HEK293 (cell line): ENCODE results near the gene RAP1GAP.

Source experiments
- CTCF ChIA-PET: fragments of 350-600 bp; formaldehyde crosslinking; extraction: SDS; loops from one replicate; lab custom pipeline; 2021; ENCODE audit warnings: antibody characterized with exemption; lab: Yijun Ruan, JAX
- POLR2A ChIA-PET: fragments of 300-600 bp; formaldehyde crosslinking; extraction: SDS; loops from one replicate; lab custom pipeline; 2020; ENCODE audit warnings: antibody characterized with exemption, inconsistent platforms; lab: Yijun Ruan, JAX
- H3K27ac ChIP-seq: fragments of 200-500 bp; sonication (Bioruptor generic); 2 replicates; pipeline ENCODE4 v1.5.1; 2014; ENCODE audit warnings: low read depth, low read length, control low read depth, inconsistent platforms; ENCODE audit errors: extremely low read depth
- H3K36me3 ChIP-seq, 2 experiments: fragments of 200-500 bp in 1 of 2; sonication (Bioruptor generic) in 1 of 2; 1 replicate in 1 of 2; 2 replicates in 1 of 2; pipeline ENCODE4 v1.5.1; 2014 to 2017; ENCODE audit warnings: inconsistent platforms in 2 of 2, low read length in 2 of 2; ENCODE audit not compliant: control insufficient read depth in 2 of 2, insufficient read depth in 1 of 2
- H3K4me1 ChIP-seq: fragments of 200-500 bp; sonication (Bioruptor generic); 2 replicates; pipeline ENCODE4 v1.5.1; 2014; ENCODE audit warnings: mild to moderate bottlenecking, low read length, inconsistent platforms; ENCODE audit not compliant: control insufficient read depth, insufficient read depth
- H3K4me3 ChIP-seq: 2 replicates; pipeline ENCODE4 v1.5.1; 2011; ENCODE audit warnings: low read depth, mild to moderate bottlenecking, control low read depth, low read length, moderate library complexity
- H3K9me3 ChIP-seq: fragments of 200-500 bp; sonication (Bioruptor generic); 2 replicates; pipeline ENCODE4 v1.5.1; 2014; ENCODE audit warnings: low read depth, low read length, inconsistent platforms; ENCODE audit not compliant: control insufficient read depth, insufficient read depth
- HOXA7 ChIP-seq: sonication (generic); formaldehyde crosslinking; IDR thresholded peaks from 2 replicates; pipeline ENCODE4 v1.8.1; 2022; ENCODE audit warnings: missing genetic modification reagents, borderline replicate concordance
- SCRT2 ChIP-seq: fragments of 450-650 bp; formaldehyde crosslinking; IDR thresholded peaks from 2 replicates; pipeline ENCODE4 v1.5.1; 2016; ENCODE audit warnings: missing biosample characterization, missing genetic modification characterization
- ZFP37 ChIP-seq: fragments of 450-650 bp; formaldehyde crosslinking; IDR thresholded peaks from 2 replicates; pipeline ENCODE4 v1.5.1; 2016; ENCODE audit warnings: missing biosample characterization, missing genetic modification characterization
- ZNF140 ChIP-seq: fragments of 450-650 bp; formaldehyde crosslinking; IDR thresholded peaks from 2 replicates; pipeline ENCODE4 v1.5.1; 2016; ENCODE audit warnings: missing biosample characterization, missing genetic modification characterization
- ZNF146 ChIP-seq: fragments of 450-650 bp; formaldehyde crosslinking; IDR thresholded peaks from 2 replicates; pipeline ENCODE4 v1.5.1; 2016; ENCODE audit warnings: missing biosample characterization, missing genetic modification characterization
- ZNF18 ChIP-seq: fragments of 450-650 bp; formaldehyde crosslinking; IDR thresholded peaks from 2 replicates; pipeline ENCODE4 v1.5.1; 2016; ENCODE audit warnings: missing biosample characterization, missing genetic modification characterization
- ZNF26 ChIP-seq: fragments of 450-650 bp; formaldehyde crosslinking; IDR thresholded peaks from 2 replicates; pipeline ENCODE4 v1.5.1; 2016; ENCODE audit warnings: missing biosample characterization, missing genetic modification characterization
- ZNF335 ChIP-seq: fragments of 450-650 bp; formaldehyde crosslinking; conservative IDR thresholded peaks from 2 replicates; pipeline ENCODE4 v1.5.1; 2016; ENCODE audit warnings: missing biosample characterization, missing genetic modification characterization
- ZNF354C ChIP-seq: fragments of 450-650 bp; formaldehyde crosslinking; IDR thresholded peaks from 2 replicates; pipeline ENCODE4 v1.5.1; 2016; ENCODE audit warnings: missing biosample characterization, missing genetic modification characterization, low read depth, borderline replicate concordance
- ZNF426 ChIP-seq: fragments of 450-650 bp; formaldehyde crosslinking; IDR thresholded peaks from 2 replicates; pipeline ENCODE4 v1.5.1; 2017; ENCODE audit warnings: missing biosample characterization, missing genetic modification characterization, mild to moderate bottlenecking, inconsistent platforms, moderate library complexity
- ZNF521 ChIP-seq: fragments of 450-650 bp; formaldehyde crosslinking; IDR thresholded peaks from 2 replicates; pipeline ENCODE4 v1.5.1; 2017; ENCODE audit warnings: missing biosample characterization, mild to moderate bottlenecking, missing genetic modification characterization
- ZNF560 ChIP-seq: fragments of 450-650 bp; formaldehyde crosslinking; IDR thresholded peaks from 2 replicates; pipeline ENCODE4 v1.5.1; 2017; ENCODE audit warnings: missing biosample characterization, missing genetic modification characterization, borderline replicate concordance
- ZNF664 ChIP-seq: fragments of 450-650 bp; formaldehyde crosslinking; IDR thresholded peaks from 2 replicates; pipeline ENCODE4 v1.5.1; 2016; ENCODE audit warnings: missing biosample characterization, missing genetic modification characterization
- ZNF677 ChIP-seq: fragments of 450-650 bp; IDR thresholded peaks from 2 replicates; pipeline ENCODE4 v1.5.0; 2018; ENCODE audit warnings: missing biosample characterization, mild to moderate bottlenecking, missing genetic modification characterization, moderate library complexity
- ZNF768 ChIP-seq: fragments of 450-650 bp; formaldehyde crosslinking; IDR thresholded peaks from 2 replicates; pipeline ENCODE4 v1.5.1; 2018; ENCODE audit warnings: missing biosample characterization, mild to moderate bottlenecking, missing genetic modification characterization
- ZNF792 ChIP-seq: fragments of 450-650 bp; formaldehyde crosslinking; IDR thresholded peaks from 2 replicates; pipeline ENCODE4 v1.5.1; 2016; ENCODE audit warnings: missing biosample characterization, missing genetic modification characterization
- TF ChIP-seq, protein P1 (sequence below): sonication (generic); formaldehyde crosslinking; IDR thresholded peaks from 2 replicates; pipeline ENCODE4 v1.8.1; 2022; ENCODE audit warnings: mild to moderate bottlenecking, moderate library complexity, missing genetic modification reagents

Gene RAP1GAP

GRCh38 chr1:21638531-21639341 is 30.4 kb downstream of the RAP1GAP start (continued):
- no peak for TF ChIP-seq ZNF140 (tag by site-specific recombination)
- TF ChIP-seq ZNF18 (tag by site-specific recombination) = no peak
- TF ChIP-seq HOXA7 (CRISPR knock-in tag) = no peak
- TF ChIP-seq ZNF521 (tag by site-specific recombination) = no peak
- TF ChIP-seq ZNF335 (tag by site-specific recombination) = peak; percentile 10; the same call in 1 of the 2 replicates
- peak; percentile 67 for TF ChIP-seq SCRT2 (tag by site-specific recombination)
- no peak for TF ChIP-seq ZNF768 (tag by site-specific recombination)
- no peak for TF ChIP-seq ZNF792 (tag by site-specific recombination)
- TF ChIP-seq ZNF354C (tag by site-specific recombination) = no peak
- TF ChIP-seq ZNF426 (tag by site-specific recombination) = no peak
- peak; percentile 58; the same call in 1 of the 2 replicates for TF ChIP-seq ZFP37 (tag by site-specific recombination)
- no peak for TF ChIP-seq ZNF560 (tag by site-specific recombination)

- Histone ChIP-seq H3K4me3 (no peak overlapping the region), H3K27ac (no peak overlapping the region), H3K9me3 (no peaks in the 10 kb centered on the region), H3K4me1 (peaks cover 5% of the 10 kb centered on the region), H3K36me3 (no peaks in the 10 kb centered on the region)
- TF ChIP-seq ZNF146 = peak; percentile 81; the same call in 1 of the 2 replicates
- TF ChIP-seq ZNF26 (tag by site-specific recombination) = no peak
- no peak for TF ChIP-seq ZNF677 (tag by site-specific recombination)
- ChIA-PET POLR2A (no interaction called here), CTCF (no interaction called here)
Observed at GRCh38 chr1:21637514-21637913, 31.6 kb downstream of the RAP1GAP start.

- Histone ChIP-seq H3K9me3 (no peaks in the 10 kb centered on the region), H3K27ac (no peak overlapping the region), H3K36me3 (no peaks in the 10 kb centered on the region), H3K4me3 (no peak overlapping the region), H3K4me1 (peaks cover 5% of the 10 kb centered on the region)
- POLR2A ChIA-PET = no interaction called here
- CTCF ChIA-PET = no interaction called here
- peak; percentile 91 for TF ChIP-seq ZNF664 (tag by site-specific recombination)
- TF ChIP-seq, protein P1, sequence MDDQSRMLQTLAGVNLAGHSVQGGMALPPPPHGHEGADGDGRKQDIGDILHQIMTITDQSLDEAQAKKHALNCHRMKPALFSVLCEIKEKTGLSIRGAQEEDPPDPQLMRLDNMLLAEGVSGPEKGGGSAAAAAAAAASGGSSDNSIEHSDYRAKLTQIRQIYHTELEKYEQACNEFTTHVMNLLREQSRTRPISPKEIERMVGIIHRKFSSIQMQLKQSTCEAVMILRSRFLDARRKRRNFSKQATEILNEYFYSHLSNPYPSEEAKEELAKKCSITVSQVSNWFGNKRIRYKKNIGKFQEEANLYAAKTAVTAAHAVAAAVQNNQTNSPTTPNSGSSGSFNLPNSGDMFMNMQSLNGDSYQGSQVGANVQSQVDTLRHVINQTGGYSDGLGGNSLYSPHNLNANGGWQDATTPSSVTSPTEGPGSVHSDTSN (CRISPR knock-in tag) = no peak
Observed at GRCh38 chr1:21636029-21636428, 33.1 kb downstream of the RAP1GAP start.
